ENCODE results near the gene C1QTNF7. TPM values are rescaled to one million over a fixed set of nuclear protein-coding genes. Genes with fewer than 3 reads are reported as not detected.

Gene C1QTNF7
- total RNA-seq, 1 donor from 2014 or later: 0.41 TPM

- DNase-seq (ENCODE audit: low spot score in 2 of 2): no peak
These were observed 24.3 kb downstream of the C1QTNF7 start for GRCh38 chr4:15451866-15452765.

GRCh38 chr4:15455290-15455689 lies 27.5 kb downstream of the C1QTNF7 start:
- no peak for DNase-seq (ENCODE audit: low spot score in 2 of 2)
- FAIRE-seq: no peak

More at GRCh38 chr4:15451866-15452765, 24.3 kb downstream of the C1QTNF7 start:
- no peak for FAIRE-seq

DNA sequence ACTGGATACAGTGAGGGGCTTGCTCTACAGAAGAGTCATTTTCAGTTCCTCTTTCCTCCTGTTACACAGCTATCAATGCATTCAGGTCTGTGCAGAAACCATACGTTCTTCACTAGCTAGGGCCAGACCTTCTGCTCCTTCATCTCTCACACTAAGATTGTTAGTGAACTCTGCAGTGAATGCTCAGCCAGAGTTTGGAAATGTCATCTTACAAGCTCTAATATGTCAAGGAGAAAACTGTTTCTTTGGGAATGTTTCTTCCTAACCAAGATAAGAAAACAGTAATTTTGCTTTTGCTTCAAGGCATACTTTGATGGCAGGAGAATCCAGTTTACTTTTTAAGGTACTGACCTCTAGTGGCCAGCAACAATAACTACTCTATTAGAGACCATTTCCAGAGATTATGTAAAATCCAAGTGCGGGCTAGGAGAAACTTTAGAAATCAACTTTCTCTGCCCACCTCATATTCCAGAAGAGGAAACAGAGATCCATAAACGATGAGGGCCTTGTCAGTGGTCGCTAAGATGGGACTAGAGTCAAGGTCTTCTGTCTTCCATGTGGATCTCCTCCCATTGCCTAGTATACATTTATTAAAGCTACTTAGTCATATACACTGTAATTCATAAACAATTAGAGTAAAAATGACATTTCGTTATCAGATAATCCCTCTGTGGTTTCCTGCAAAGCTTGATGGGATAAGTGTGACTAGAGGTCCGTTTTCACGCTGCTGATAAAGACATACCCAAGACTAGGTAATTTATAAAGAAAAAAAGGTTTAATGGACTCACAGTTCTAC lies 29.8 kb downstream of the C1QTNF7 start:
- DNase-seq (ENCODE audit: low spot score in 2 of 2) (peak in 1 of 2 donors; percentile 27), FAIRE-seq (peak; percentile 76)

DNA sequence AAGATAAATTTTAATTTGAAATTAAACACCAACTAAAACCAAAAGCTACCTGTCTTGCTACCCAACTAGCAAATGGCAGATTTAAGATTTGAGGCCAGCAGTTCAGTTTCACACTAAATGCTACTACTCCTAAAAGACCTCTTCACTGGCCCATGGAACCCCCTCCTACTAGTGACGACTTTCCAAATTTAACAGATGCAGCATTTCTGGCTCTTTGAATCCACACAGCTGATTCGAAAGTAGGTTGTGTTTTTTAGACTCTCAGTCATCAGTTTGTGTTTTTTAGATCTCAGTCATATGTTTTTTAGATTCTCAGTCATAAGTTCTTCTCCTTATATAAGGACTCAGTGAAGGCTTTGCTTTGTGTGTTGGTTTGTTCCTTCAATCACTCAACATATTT lies 30.8 kb downstream of the C1QTNF7 start:
- FAIRE-seq (no peak), DNase-seq (ENCODE audit: low spot score in 2 of 2) (no peak)

- no peak for FAIRE-seq
- DNase-seq (ENCODE audit: low spot score in 2 of 2): no peak
These were observed 31.9 kb downstream of the C1QTNF7 start for GRCh38 chr4:15459706-15460105.

GRCh38 chr4:15466596-15466995 lies 38.8 kb downstream of the C1QTNF7 start:
- DNase-seq (ENCODE audit: low spot score in 2 of 2) (no peak), FAIRE-seq (no peak)

GRCh38 chr4:15469402-15470127 lies 41.7 kb downstream of the C1QTNF7 start, which contains the start of gene CC2D2A:
CC2D2A (plus strand) TSS chr4:15469882; CDS start chr4:15475933, 6,051 bp downstream.
- FAIRE-seq (no peak), DNase-seq (ENCODE audit: low spot score in 2 of 2) (no peak)

DNA sequence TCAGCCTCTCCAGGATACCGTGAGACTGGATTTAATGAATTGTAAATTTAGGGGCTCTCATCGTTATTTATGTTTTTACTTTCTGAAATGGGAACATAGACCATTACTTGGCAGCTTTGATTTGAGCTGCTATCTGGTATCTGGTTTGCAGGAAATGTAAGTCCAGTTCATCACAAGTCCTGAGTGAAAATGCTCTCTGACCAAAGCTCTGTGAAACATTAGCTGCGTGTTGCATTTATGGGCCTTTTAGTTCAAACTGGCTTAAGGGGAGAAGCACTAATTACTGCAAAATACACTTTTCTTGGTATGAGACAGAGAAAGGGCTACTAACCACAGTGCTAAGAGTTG lies 42.3 kb downstream of the C1QTNF7 start:
- DNase-seq (ENCODE audit: low spot score in 2 of 2): no peak
- FAIRE-seq: no peak

DNA sequence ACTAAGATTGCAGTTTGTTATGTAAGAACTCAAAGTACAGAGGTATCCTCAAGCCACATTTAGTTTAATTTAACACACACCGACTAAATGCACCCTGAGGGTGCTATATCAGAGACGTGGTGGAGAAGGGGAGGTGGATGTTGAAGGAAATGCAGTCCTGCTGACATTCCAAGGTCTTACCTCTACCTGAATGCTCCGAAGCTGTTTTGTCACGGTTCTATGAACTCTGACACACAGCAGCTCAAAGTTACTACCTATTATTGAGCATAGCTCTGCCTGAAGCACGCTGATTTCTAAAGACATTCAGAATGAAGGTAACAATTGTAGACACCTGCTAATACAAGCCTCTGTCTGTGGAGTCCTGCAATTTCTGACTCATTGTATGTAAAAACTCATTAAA lies 48.6 kb downstream of the C1QTNF7 start:
- no peak for DNase-seq (ENCODE audit: low spot score in 2 of 2)
- FAIRE-seq: no peak

GRCh38 chr4:15478724-15479088 lies 50.9 kb downstream of the C1QTNF7 start:
- FAIRE-seq (no peak), DNase-seq (ENCODE audit: low spot score in 2 of 2) (no peak)

GRCh38 chr4:15479089-15479912 lies 51.5 kb downstream of the C1QTNF7 start:
- FAIRE-seq: peak; percentile 30
- peak; percentile 22 to 56 for DNase-seq (ENCODE audit: low spot score in 2 of 2)

- DNase-seq (ENCODE audit: low spot score in 2 of 2) (no peak), FAIRE-seq (no peak)
These were observed 52.0 kb downstream of the C1QTNF7 start for GRCh38 chr4:15479913-15480185.

DNA sequence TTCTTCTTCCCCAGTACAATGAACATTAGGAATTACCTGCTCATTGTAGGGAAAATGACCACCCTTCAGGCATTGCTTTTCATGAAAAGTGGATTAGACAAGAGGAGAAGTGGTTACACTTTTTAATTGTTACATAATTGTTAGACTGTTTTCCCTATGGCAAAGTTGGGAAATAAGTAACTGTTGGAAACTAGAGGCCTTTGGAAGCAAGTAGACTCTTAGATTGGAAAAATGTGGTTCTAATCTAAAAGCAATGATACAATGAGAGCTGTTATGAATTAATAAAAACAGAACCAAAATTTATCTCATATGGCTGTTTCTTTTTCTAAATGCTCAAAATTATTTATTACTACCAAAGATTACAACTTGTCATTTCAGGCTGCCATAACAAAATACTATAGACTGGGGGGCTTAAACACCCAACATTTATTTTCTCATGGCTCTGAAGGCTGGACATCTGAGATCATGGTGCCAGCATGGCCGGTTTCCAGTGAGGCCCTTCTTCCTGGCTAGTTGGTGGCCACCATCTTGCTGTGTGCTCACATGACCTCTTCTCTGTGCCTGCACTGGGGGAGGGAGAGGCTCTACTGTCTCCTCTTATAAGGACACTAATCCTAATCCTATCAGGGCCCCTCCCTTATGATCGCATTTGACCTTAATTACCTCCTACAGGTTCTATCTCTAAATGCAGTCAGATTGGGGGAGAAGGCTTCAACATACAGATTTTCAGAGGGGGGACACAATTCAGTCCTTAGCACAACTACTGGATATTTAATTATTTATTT lies 54.3 kb downstream of the C1QTNF7 start:
- DNase-seq (ENCODE audit: low spot score in 2 of 2) (no peak), FAIRE-seq (no peak)

DNA sequence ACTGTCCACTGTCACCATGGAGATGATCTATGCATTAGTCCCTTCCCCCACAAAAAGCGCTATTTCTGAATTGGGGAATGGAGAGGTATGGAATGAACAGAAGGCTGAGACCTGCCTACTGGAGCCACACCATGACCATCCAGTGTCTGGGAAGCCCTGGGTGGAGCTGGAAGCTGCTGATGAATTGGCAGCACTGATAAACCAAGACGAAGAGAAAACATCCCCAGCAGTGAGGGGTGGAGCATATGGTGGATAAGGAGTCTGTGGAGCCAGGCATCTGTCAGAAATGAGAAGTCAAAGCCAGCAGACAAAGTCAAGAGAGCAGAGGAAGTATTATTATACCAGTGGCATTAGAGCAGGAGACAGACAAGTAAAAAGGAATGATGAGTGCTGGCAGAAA lies 55.0 kb downstream of the C1QTNF7 start:
- DNase-seq (ENCODE audit: low spot score in 2 of 2): no peak
- no peak for FAIRE-seq

DNA sequence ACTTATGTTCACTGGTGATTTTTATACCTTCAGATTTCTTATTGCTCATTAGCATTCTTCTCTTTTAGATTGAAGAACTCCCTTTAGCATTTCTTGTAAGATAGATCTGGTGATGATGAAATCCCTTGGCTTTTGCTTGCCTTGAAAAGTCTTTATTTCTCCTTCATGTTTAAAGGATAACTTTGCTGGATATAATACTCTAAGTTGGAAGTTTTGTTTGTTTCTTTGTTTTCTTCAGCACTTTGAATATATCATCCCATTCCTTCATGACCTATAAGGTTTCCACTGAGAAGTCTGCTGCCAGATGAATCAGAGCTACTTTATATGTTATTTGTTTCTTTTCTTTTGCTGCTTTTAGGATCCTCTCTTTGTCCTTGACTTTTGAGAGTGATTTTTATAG lies 60.3 kb downstream of the C1QTNF7 start:
- FAIRE-seq (no peak), DNase-seq (ENCODE audit: low spot score in 2 of 2) (no peak)

GRCh38 chr4:15488658-15489470 lies 61.0 kb downstream of the C1QTNF7 start:
- FAIRE-seq: no peak
- no peak for DNase-seq (ENCODE audit: low spot score in 2 of 2)

- FAIRE-seq (no peak), DNase-seq (ENCODE audit: low spot score in 2 of 2) (no peak)
These were observed 61.7 kb downstream of the C1QTNF7 start for GRCh38 chr4:15489551-15489950.

DNA sequence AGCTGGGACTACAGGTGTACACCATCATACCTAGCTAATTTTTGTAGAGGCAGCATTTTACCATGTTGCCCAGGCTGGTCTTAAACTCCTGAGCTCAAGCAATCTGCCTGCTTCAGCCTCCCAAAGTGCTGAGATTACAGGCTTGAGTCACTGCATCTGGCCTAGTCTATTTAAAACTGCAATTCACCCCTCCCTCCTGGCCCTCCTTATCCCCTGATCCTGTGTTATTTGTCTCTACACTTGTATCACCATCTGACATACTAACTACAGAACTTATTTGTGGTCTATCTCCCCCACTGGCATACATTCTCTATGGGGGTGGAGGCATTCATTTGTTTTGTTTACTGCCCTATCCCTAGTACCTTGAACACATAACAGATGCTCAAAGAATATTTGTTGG lies 65.6 kb downstream of the C1QTNF7 start:
- DNase-seq (ENCODE audit: low spot score in 2 of 2): no peak
- FAIRE-seq: no peak

DNA sequence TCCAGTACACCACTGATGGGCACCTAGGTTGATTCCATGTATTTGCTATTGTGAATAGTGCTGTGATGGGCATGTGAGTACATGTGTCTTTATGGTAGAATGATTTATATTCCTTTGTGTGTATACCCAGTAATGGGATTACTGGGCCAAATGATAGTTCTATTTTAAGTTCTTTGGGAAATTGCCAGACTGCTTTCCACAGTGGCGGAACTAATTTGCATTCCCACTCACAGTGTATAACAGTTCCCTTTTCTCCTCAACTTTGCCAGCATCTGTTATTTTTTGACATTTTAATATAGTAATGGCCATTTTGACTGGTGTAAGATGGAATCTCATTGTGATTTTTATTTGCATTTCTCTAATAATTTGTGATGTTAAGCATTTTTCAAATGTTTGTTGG lies 67.8 kb downstream of the C1QTNF7 start:
- DNase-seq (ENCODE audit: low spot score in 2 of 2) (no peak), FAIRE-seq (no peak)
